HFFc6 (cell line): Measurements from ENCODE around the gene AKIP1. TPM values are rescaled to one million over a fixed set of nuclear protein-coding genes. Genes with fewer than 3 reads are reported as not detected.

Experiments used
- DNase-seq: peaks from one replicate; pipeline ENCODE4 v3.0.0-alpha.2; 2018
- H3K27ac Mint-ChIP-seq: 2 replicates; pipeline ENCODE4 v1.8.0; 2020; ENCODE audit warnings: mild to moderate bottlenecking, mixed read lengths
- H3K27me3 Mint-ChIP-seq: 2 replicates; pipeline ENCODE4 v1.8.0; 2021; ENCODE audit warnings: mild to moderate bottlenecking, moderate library complexity, mixed read lengths; ENCODE audit not compliant: insufficient read depth
- H3K36me3 Mint-ChIP-seq: 2 replicates; pipeline ENCODE4 v1.8.0; 2021; ENCODE audit warnings: low read depth, mixed read lengths
- H3K4me1 Mint-ChIP-seq: 2 replicates; pipeline ENCODE4 v1.8.0; 2020; ENCODE audit warnings: low read depth, mixed read lengths
- H3K4me3 Mint-ChIP-seq: 2 replicates; pipeline ENCODE4 v1.8.0; 2020; ENCODE audit warnings: mild to moderate bottlenecking, moderate library complexity, mixed read lengths
- H3K9me3 Mint-ChIP-seq: 2 replicates; pipeline ENCODE4 v1.8.0; 2020; ENCODE audit warnings: mild to moderate bottlenecking, mixed read lengths
- CTCF ChIP-seq: fragments of 200-600 bp; sonication (generic); IDR thresholded peaks from 2 replicates; pipeline ENCODE4 v1.5.0; 2021; ENCODE audit warnings: antibody characterized with exemption, mild to moderate bottlenecking
- long read RNA-seq: library from polyadenylated mRNA; unstranded; transcript quantifications from one replicate; pipeline ENCODE4 v2.0.0, GENCODE V29; 2019
- total RNA-seq, 6 experiments: library from RNA; stranded (reverse); fragmentation: NEBNext Ultra II Directional; extraction: Animal tissue kit (Norgen Biotek cat#: 25700); gene quantifications; 2 replicates in 1 of 6; 3 replicates in 5 of 6; pipeline ENCODE4 v1.2.3, GENCODE V29; 2021

The AKIP1 gene
- 10 to 100 TPM; 39.9 to 47.3 (median 42.5) TPM for total RNA-seq
- long read RNA-seq, transcript AKIP1-204 (4 exons, 1,084 nt) = minor isoform, 8 of 51 reads
- long read RNA-seq, transcript AKIP1-201 (5 exons, 1,247 nt) = major isoform, 16 of 51 reads
- long read RNA-seq, transcript AKIP1-203 (6 exons, 1,327 nt) = minor isoform, 12 of 51 reads
- long read RNA-seq, partial matches to known transcripts = 3 of 51 reads
- long read RNA-seq, other reads (novel, unspliced or antisense) = 9 of 51 reads

- H3K4me1 Mint-ChIP-seq = peaks cover 66% of the 10 kb centered on the region
- no peak for TF ChIP-seq CTCF
- H3K36me3 Mint-ChIP-seq = peaks cover 8% of the 10 kb centered on the region
- H3K4me3 Mint-ChIP-seq = peak within 1 kb of the TSS; percentile 93
- no peaks in the 10 kb centered on the region for H3K27me3 Mint-ChIP-seq
- no peaks in the 10 kb centered on the region for H3K9me3 Mint-ChIP-seq
- DNase-seq = peak; percentile 86
- H3K27ac Mint-ChIP-seq = peak within 1 kb of the TSS; percentile 89
Observed at GRCh38 chr11:8911029-8911823, at the start of gene AKIP1. Gene AKIP1, plus strand, starts transcription at chr11:8911189. Its CDS starts 261 bp downstream, at chr11:8911450.

- no peak for TF ChIP-seq CTCF
- Mint-ChIP-seq H3K4me1 (peaks cover 64% of the 10 kb centered on the region), H3K9me3 (no peaks in the 10 kb centered on the region), H3K27ac (peak overlapping the region; percentile 86), H3K4me3 (no peak overlapping the region), H3K36me3 (no peaks in the 10 kb centered on the region; the same call in 1 of the 2 replicates), H3K27me3 (no peaks in the 10 kb centered on the region; the same call in 1 of the 2 replicates)
- peak; percentile 66 for DNase-seq
Observed at GRCh38 chr11:8863838-8864237, 47.2 kb upstream of the AKIP1 start.

GRCh38 chr11:8865304-8865703, 45.7 kb upstream of the AKIP1 start:
- no peak for TF ChIP-seq CTCF
- Mint-ChIP-seq H3K27ac (peak overlapping the region; percentile 49), H3K27me3 (no peaks in the 10 kb centered on the region; the same call in 1 of the 2 replicates), H3K9me3 (no peaks in the 10 kb centered on the region), H3K4me3 (no peak overlapping the region), H3K4me1 (peaks cover 60% of the 10 kb centered on the region), H3K36me3 (no peaks in the 10 kb centered on the region; the same call in 1 of the 2 replicates)
- no peak for DNase-seq

GRCh38 chr11:8867035-8867434, 44.0 kb upstream of the AKIP1 start:
- no peaks in the 10 kb centered on the region; the same call in 1 of the 2 replicates for H3K27me3 Mint-ChIP-seq
- peak; percentile 36 for DNase-seq
- TF ChIP-seq CTCF = no peak
- no peaks in the 10 kb centered on the region for H3K36me3 Mint-ChIP-seq
- peaks cover 67% of the 10 kb centered on the region for H3K4me1 Mint-ChIP-seq
- peak overlapping the region; percentile 72 for H3K27ac Mint-ChIP-seq
- H3K9me3 Mint-ChIP-seq = no peaks in the 10 kb centered on the region
- H3K4me3 Mint-ChIP-seq = peak overlapping the region; percentile 62

- TF ChIP-seq CTCF = no peak
- H3K4me3 Mint-ChIP-seq = peak overlapping the region; percentile 48
- peak overlapping the region; percentile 69 for H3K27ac Mint-ChIP-seq
- no peaks in the 10 kb centered on the region; the same call in 1 of the 2 replicates for H3K27me3 Mint-ChIP-seq
- peak; percentile 55 for DNase-seq
- no peaks in the 10 kb centered on the region for H3K36me3 Mint-ChIP-seq
- H3K9me3 Mint-ChIP-seq = no peaks in the 10 kb centered on the region
- peaks cover 77% of the 10 kb centered on the region for H3K4me1 Mint-ChIP-seq
Observed at GRCh38 chr11:8867931-8868631, 42.9 kb upstream of the AKIP1 start.
